GM18507 (cell line): Measurements from ENCODE around the gene ESR2.
A peak's percentile ranks its signal among the peaks of the same experiment; 100 is the strongest.

ENCODE experiments used
- DNase-seq: peaks from one replicate; pipeline ENCODE4 v3.0.0; 2011; ENCODE audit warnings: low read depth; ENCODE audit not compliant: insufficient read length; ENCODE audit errors: extremely low spot score
- FAIRE-seq: peaks from 2 replicates; lab custom pipeline; 2011; peaks lifted over from hg19 to GRCh38; lab: Jason Lieb, UNC

The ESR2 gene

GRCh38 chr14:64208261-64208660 lies 85.9 kb downstream of the ESR2 start:
- DNase-seq (no peak), FAIRE-seq (no peak)

GRCh38 chr14:64203366-64204006 lies 90.7 kb downstream of the ESR2 start:
- FAIRE-seq, result no peak
- no peak for DNase-seq

GRCh38 chr14:64202716-64203115 lies 91.5 kb downstream of the ESR2 start:
- DNase-seq (no peak), FAIRE-seq (no peak)

GRCh38 chr14:64201921-64202545 lies 92.1 kb downstream of the ESR2 start:
- DNase-seq (no peak), FAIRE-seq (no peak)

- DNase-seq (no peak), FAIRE-seq (no peak)
Observed at GRCh38 chr14:64201296-64201695, 92.9 kb downstream of the ESR2 start.

- FAIRE-seq, result no peak
- no peak for DNase-seq
Observed at GRCh38 chr14:64200170-64200569, 94.0 kb downstream of the ESR2 start.

GRCh38 chr14:64198486-64198885 lies 95.7 kb downstream of the ESR2 start:
- FAIRE-seq, result no peak
- no peak for DNase-seq

- DNase-seq (no peak), FAIRE-seq (no peak)
Observed at GRCh38 chr14:64197996-64198395, 96.2 kb downstream of the ESR2 start.

- no peak for FAIRE-seq
- DNase-seq, result no peak
Observed at GRCh38 chr14:64196814-64197411, 97.3 kb downstream of the ESR2 start.

GRCh38 chr14:64196056-64196455 lies 98.1 kb downstream of the ESR2 start:
- no peak for DNase-seq
- no peak for FAIRE-seq

- FAIRE-seq, result peak; percentile 73
- DNase-seq, result no peak
Observed at GRCh38 chr14:64195199-64195598, 99.0 kb downstream of the ESR2 start.

- FAIRE-seq (no peak), DNase-seq (no peak)
Observed at GRCh38 chr14:64194404-64194803, 99.8 kb downstream of the ESR2 start.

- no peak for DNase-seq
- no peak for FAIRE-seq
Observed at GRCh38 chr14:64193821-64194220, 100.3 kb downstream of the ESR2 start.

GRCh38 chr14:64191756-64192155 lies 102.4 kb downstream of the ESR2 start:
- no peak for DNase-seq
- no peak for FAIRE-seq

- no peak for DNase-seq
- no peak for FAIRE-seq
Observed at GRCh38 chr14:64190974-64191502, 103.1 kb downstream of the ESR2 start.

- no peak for FAIRE-seq
Observed at GRCh38 chr14:64187331-64187730, 106.8 kb downstream of the ESR2 start.

GRCh38 chr14:64186231-64187129 lies 107.7 kb downstream of the ESR2 start:
- FAIRE-seq, result no peak

More at GRCh38 chr14:64187331-64187730, 106.8 kb downstream of the ESR2 start:
- no peak for DNase-seq

GRCh38 chr14:64185184-64185583 lies 109.0 kb downstream of the ESR2 start:
- FAIRE-seq (no peak), DNase-seq (no peak)

More at GRCh38 chr14:64186231-64187129, 107.7 kb downstream of the ESR2 start:
- no peak for DNase-seq

GRCh38 chr14:64184103-64184729 lies 110.0 kb downstream of the ESR2 start:
- DNase-seq (no peak), FAIRE-seq (no peak)
